Stimulated activated CD4-positive, alpha-beta T cell treated with anti-CD3 and anti-CD28 coated beads, Interleukin-15, amount 100 ng/mL, for 24 hours (primary cell): ENCODE data around the gene PPP1R13B.

Experiments
- DNase-seq: peaks from one replicate; pipeline ENCODE4 v3.0.0-alpha.2; 2020

PPP1R13B gene

DNA sequence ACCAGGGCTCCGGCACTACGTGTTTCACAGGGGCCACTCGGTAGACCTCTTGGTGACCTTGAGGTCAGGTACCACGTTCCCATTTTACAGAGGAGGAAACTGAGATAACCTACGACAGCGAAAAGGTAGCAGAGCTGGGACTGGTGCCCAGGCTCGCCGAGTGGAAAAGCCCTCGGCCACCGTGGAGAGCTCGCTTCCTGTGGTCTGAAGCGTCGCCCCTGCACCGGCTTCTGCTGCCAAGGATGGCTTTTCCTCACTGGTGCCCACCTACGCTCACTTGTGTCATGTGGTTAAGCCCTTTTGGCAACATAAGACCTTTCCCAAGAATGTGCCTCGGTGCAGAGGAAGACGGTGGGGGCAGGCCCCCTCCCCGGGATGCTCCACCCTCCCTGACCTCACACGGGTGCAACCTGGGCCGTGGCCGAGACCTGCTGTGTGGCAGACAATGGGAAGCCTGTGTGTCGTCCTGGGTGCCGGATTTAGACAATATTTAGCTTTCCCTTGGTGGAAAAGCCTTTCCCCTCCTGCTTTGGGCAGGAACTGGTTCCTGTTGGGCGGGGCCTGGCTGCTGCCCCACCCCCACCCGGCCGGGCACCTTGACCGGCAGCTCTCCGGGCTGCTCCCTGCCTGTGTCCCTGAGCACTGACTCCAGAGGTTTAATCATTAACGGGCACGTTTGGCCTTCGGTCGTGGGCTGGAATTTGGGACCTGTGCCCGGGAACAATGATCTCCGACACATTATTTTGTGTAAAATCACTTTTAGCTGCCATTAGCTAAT is 32.4 kb upstream of the PPP1R13B start:
- DNase-seq, result peak; percentile 17

DNA sequence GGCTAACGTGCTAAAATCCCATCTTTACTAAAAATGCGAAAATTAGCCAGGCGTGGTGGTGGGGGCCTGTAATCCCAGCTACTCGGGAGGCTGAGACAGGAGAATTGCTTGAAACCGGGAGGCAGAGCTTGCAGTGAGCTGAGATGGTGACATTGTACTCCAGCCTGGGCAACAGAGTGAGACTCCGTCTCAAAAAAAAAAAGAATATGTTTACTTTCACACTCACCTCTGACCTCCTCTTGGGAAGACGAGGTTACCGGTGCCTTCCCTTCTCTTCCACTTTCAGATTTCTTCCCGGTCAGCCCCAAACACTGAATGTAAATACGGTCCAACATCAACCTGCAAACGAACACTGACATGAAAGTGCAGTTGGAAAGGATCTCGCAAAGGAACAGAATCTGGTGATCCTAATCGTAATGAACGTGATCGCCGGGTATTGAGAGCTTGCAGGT is 31.8 kb upstream of the PPP1R13B start:
- no peak for DNase-seq

DNA sequence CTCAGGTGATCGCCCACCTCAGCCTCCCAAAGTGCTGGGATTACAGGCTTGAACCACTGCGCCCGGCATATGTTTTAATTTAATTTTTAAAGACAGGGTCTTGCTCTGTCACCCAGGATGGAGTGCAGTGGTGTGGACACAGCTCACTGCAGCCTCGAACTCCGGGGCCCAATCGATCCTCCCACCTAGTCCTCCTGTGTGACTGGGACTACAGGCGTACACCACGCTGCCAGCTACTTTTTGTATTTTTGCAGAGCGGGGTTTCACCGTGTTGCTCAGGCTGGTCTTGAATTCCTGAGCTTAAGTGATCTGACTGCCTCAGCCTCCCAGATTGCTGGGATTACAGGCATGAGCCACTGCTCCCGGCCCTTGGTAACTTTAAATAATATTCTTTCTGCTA is 30.8 kb upstream of the PPP1R13B start:
- DNase-seq, result no peak

DNA sequence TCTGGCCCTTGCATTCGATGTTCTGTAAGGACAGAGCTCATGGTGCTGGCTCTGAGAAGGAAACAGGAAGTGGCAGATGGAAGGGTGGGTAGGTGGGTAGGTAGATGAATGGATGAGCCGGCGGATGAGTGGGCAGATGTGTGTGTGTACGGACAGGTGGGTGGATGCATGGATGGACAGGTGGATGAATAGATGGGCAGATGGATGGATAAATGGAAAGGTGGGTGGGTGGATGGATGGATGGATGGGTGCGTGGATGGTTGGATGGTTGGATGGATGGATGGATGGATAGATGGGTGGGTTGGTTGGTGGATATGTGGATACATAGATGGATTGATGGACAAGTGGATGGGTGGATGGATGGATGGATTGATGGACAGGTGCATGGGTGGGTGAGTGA is 27.6 kb upstream of the PPP1R13B start:
- no peak for DNase-seq

DNA sequence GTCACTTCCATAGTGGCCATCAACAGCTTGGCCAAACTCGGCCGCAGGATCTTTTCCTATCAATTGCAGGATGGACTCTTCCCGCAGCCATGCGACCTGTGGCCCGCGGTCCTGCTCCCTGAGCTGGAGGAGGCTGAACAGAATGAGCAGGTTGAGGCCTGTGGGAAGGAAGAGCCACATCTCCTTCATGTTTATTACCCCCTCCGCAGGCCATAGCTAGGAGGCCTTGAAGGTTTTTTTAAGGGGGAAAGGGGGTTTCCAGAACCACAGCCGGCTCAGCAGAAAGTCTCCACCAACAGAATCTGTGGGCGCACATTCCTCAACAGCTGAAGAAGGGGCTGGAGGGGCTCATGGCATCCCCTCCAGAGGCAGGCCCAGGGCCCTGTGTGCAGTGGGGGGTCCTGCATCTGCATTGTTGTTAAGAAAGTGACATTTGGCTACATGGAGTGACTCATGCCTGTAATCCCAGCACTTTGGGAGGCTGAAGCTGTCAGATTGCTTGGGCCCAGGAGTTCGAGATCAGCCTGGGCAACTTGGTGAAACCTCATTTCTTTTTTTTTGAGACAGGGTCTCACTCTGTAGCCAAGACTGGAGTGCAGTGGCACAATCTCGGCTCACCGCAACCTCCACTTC is 25.2 kb upstream of the PPP1R13B start:
- DNase-seq, result no peak

DNA sequence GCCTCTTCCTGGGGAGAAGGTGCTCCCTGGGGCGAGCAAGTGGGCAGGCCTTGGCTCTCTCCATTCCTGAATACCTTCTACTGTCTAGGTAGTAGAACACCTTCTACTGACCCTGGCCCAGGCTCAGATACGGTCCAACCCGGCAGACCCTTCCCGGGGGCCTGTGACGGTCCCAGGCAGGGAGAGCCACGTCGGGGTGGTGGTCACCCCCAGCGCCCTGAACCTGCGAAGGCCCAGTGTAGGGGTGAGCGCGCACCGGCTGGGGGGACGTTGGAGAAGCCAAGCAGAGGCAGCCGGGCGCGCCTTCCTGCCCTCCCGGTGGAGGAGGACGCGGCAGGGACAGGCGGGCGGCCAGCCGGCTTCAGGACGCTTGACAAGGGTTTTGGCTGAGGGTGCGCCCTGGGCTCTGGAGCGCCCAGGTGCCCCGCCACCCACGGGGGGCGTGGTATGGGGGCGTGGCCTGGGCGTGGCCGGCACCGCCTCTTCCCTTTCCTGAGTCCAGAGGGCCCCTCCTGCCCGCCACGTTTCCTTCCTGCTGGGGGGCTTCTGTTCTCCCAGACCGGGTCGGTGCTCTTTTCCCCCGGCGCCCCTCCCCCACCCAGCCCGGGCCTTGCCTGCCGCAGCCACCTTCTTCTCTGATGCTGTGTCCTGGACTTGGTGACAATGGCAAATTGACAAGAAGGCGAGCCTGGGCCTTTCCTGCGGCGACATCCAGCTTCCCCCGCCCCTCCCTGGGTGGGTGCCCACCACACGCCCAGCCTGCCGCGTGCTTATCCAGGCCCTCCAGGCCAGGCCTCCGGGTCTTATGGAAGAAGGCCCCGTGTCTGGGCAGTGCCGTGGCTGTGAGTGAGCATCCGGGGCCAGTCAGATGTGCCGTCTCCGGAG is 24.5 kb upstream of the PPP1R13B start:
- peak; percentile 84 for DNase-seq

DNA sequence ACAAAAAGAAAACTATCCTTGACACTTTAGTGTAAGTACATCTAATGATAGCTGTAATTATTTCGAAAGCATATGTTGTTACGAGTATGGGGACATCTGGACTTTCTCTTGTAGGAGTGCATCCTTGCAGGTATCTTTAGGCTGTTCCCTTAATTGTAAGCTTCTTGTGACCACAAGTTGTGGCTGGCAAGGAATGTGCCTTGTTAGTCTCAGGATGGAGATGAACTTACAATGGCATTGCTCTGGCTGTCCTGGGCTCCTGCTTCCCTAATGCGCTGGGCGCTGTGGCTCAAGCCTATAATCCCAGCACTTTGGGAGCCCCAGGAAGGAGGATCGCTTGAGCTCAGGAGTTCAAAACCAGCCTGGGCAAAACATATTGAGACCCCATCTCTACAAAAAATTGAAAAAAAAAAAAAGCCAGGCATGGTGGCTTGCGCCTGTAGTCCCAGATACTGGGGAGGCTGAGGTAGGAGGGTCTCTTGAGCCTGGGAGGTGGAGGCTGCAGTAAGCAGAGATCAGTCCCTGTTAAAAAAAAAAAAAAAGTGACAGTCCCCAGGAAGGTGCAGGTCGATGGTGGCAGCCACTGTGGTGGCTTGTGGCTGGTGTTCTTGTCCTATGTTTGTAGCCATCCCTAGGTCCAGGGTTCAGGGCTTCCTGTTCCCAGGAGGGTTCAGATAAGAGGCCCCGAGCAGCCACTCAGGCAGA is 23.7 kb upstream of the PPP1R13B start:
- DNase-seq, result no peak

DNA sequence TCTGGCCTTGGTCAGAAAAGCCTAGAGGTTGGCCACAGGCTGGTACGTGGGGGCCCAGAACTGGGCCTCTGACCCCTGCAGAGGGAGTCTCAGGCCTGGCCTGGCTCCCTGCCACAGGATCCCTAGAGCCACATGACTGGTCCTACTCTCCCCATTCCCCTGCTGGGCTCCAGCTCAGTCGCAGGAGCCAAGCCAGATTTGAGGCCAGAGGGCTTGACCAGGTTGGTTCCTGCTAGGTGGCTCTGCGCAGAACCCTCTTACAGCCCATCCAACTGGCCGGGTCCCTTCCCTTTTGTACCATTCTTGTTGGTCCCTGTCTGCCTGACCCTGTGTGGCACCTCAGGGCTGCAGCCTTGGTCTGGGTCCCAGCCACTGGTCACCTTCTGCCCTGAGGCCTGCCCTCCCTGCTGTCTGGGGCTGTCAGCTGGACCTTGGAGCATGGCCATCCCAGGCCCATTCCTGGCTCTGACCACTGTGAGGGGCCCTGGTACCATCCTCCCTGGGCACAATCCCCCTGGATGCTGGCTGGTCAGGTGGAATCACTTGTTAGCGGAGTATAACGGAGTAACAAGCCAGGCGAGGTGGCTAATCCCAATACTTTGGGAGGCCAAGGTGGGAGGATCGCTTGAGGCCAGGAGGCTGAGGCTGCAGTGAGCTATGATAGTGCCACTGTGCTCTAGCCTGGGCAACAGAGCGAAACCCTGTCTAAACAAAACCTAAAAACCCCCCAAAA is 22.9 kb upstream of the PPP1R13B start:
- no peak for DNase-seq

DNA sequence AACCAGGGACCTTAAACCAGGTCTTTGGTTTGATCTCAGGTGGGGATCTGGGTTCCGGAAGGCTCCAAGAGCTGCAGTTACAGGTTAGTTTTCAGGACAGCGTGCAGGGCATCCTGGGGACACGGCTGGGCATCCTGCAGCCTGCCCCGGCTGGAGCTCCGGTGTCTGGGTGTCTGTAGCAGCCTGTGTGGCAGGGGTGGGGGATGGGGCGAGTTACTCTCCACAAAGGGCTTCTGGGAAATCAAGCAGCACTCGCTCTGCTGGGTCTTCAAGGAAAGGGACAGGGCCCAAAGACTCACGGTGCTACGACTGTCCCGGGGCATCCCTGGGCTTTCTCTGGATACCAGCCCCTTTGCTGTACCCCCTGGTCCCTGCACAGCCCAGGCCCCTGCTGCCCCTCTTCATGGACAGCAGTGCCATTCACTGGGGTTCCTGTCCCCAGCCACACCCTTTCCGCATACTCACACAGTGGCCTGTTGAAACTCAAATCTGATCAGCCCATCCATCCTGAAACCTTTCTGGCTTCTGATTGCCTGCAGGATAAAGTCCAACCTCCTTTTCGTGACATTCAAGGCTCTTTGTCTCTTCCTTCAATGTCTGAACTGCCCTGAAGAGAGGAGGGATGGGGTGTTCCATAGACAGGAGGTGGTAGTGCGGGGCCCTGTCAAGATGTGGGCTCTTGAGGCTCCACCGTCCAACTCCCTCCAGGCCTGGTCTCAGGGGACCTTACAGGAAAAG is 22.2 kb upstream of the PPP1R13B start:
- no peak for DNase-seq

DNA sequence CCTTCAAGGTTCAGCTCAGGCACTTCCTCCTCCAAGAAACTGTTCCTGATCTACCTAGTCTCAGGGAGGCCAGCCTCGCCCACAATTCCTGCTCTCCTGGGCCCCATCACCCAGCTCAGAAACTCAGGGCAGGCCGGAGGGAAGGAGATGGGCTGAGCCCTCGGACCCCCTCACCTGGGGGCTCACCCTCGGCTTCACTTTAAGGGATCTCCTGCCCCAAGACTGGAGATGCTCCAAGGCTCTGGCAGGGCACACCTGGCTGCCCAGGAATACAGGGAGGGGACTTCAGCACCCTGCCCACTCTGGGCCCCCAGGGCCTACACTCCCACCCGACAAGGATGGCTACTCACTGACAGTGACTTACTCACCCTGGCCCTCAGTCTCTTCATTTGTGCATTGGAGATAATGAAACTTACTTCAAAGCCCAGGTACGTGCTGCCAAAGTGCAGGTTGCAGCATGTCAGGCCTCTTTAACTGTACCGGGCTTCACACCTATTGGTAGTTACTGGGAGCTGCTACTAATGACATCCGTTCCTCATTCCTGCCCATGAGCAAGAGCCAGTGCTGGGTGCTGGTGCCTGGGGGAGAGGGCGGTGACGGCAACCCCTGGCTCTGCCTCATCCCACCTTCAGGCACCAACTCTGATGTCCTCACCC is 21.0 kb upstream of the PPP1R13B start:
- no peak for DNase-seq

DNA sequence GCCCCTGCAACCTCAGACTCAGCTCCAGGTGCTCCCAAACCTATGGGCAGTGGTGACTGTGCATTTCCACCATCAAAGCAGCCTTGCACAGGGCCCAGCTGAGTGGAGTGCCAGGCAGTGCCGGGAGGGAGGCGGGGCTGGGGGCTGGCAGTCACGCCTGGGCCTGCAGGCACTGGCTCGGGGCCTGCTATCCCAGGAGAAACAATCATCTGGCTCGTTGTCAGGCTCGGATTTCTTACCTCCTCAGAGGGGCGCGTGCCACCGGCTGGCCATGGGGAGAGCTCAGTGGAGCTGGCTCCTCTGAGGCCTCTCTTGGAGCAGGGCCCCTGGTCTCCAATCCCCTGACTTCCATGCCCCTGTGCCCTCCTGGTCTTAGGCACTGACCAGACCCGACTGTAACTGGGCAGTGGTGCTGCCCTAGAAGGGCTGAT is 20.2 kb upstream of the PPP1R13B start:
- no peak for DNase-seq

DNA sequence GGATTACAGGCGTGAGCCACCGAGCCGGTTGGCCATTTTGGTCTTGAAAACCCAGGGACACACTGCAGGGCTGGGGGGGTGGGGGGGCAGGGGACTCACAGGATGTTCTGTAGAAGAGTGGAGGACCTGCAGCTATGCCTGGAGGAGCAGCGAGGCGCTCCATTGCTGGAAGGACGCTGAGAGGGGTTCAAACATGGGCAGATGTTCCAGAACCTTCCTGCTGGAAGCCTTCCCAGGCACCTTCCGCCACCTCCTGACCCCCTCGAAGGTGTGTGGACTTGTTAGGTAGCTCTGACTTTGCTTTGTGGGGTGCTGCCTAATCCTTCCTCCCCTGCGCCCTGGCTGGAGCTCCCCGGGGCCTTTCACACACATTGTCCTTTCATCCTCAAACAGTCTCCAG is 19.6 kb upstream of the PPP1R13B start:
- DNase-seq, result no peak

DNA sequence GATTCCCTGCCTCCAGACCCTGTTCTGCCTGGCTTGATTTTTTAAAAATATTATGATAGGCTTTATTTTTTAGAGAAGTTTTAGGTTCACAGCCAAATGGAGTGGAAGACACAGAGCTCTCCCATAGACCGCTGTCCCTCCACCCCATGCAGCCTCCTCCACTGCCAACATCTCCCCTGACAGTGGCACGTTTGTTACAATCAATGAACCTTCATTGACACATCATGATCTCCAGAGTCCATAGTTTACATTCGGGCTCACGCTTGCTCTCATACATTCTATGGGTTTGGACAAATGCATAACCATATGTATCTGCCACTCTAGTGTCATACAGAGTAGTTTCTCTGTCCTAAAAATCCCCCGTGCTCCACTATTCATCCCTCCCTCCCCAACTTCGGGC is 15.9 kb upstream of the PPP1R13B start:
- no peak for DNase-seq

DNA sequence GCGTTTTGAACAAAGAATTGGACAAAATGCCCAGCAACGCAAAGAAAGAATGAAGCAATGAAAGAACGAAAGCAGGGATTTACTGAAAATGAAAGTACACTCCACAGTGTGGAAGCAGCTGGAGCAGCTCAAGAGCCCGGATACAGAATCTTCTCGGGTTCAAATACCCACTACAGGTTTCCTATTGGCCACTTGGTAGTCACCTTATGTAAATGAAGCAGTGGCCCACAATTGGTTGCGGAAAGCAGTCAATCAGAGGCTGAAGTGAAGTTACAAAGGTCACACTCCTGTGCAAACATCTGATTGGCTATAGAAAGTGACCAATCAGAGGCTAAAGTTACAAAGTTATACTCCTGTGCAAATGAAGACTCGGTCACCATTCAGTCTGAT is 15.0 kb upstream of the PPP1R13B start:
- no peak for DNase-seq

DNA sequence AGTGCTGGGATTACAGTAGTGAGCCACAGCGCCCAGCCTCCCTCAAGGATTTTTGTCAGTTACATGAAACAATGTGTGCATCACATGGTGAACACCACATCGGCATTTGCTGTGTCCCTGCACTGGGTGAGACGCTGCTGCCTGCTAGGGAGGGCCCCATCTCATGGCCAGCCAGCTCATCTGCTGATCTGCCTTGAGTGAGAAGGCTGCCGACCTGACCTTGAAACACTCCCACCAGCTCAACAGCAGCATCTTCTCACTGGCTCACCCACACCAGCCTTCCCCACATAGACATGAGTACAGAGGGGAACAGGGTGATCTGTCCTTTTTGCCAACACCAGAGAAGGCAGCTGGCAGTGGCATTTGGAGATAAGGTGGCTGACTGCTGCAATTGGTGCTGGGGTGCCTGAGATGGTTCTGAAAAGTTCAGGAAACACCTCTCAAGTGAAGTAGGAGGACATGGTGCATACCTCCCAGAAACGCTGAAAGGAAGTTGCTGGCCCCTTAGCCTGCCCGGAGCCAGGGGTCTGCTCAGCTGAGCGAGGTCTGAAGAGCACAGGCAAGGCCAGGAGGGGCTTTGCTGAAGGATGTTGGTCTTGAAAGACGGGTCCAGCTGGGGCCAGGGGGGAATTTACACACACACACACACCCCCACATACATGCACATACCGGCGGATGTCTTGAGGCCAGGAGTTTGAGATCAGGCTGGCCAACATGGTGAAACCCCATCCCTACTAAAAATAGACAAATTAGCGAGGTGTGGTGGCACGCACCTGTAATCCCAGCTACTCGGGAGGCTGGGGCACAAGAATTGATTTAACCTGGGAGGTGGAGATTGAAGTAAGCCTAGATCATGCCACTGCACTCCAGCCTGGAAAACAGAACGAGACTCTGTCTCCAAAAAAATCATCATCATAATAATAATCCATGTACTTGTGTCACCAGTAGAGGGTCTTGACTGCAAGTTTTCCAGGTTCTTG is 14.3 kb upstream of the PPP1R13B start:
- no peak for DNase-seq

DNA sequence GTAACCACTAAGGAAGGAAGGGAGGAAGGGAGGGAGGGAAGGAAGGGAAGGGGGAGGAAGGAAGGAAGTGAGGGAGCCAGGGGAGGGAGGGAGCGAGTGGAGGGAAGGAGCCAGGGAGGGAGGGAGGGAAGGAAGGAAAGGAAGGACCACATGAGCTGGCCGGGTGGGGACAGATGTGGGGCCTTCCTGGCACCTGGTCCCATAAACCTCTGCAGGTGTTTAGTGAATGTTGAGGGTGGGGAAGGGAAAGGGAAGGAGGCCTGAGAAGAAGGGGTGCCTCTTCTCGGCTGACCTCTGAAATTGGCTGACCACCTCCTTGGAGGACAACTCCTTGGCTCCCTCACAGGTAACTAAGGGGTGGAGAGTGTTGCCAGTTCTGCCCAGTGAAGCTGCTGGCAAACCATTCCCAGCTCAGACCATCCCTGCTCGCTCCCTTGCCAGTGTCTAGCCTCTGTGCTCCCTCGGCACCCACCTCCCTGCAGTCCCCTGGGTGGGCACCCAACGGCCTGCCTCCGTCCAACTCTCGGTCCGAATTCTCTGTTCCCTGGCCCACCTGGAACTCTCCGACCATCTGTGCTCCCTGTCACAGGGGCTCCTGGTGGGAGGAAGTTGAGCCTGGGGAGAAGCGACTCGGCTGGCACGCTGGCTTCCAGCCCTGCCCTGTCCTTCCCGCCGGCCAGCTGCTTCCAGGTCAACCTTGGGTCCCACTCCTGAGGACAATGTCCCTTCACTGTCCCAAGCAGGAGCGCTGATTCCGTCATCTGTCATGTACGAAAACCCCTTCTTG is 12.2 kb upstream of the PPP1R13B start:
- no peak for DNase-seq

DNA sequence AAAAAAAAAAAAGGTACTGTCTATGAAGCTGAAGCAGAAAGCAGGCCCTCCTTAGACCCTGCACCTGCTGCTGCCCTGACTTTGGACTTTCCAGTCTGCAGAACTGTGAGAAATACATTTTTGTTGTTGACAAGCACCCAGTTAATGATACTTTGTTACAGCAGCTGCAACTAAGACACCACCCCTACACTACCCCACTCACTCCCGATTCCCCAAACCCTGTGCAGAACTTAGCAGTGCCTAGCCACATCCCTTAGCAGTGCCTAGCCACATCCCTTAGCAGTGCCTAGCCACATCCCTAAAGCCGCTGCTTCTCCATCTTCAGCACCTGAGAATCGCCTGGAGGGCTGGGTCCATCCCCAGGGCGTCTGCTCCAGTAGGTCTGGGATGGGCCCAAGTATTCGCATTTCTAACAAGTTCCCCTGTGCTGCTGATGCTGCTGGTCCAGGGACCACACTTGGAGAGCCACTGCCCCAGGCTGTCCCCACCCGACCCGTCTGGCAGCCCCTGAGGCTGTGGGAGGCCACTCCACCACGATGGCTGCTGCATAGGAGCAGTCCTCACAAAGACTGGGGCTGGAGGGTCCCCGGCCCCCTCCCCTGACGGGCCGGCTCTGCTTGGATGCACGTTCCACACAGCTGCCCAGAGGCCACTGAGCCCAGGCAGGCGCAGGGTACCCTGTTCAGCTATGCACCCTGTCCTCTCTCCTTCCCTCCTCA is 10.8 kb upstream of the PPP1R13B start:
- no peak for DNase-seq

DNA sequence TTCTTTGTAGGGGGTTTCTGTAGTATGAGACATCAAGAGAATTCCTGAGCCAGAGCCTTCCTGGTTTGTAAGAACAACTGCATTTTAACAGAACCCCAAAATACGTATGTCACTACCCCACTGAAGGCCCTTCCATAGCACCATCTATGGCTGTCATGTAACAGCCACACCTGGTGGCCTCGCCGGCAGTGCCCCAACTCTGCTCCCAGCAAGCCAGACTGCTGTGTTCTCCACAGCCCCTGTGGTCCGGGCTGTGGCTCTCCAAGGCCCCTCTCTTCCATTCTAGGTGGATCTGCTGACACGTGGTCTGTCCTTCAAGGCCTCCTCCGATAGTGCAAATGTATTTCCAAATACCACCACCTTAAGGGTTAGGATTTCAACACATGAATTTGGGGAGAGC is 9.9 kb upstream of the PPP1R13B start:
- no peak for DNase-seq
